ENCODE measurements around the gene TMEM229B. TPM values are rescaled to one million over a fixed set of nuclear protein-coding genes. Genes with fewer than 3 reads are reported as not detected.

TMEM229B gene
- polyA plus RNA-seq, 1 donor from 2014 or later, result 4.2 TPM

GRCh38 chr14:67512463-67513310 lies 24.2 kb upstream of the TMEM229B start:
- no peaks in the 10 kb centered on the region for H3F3A ChIP-seq (ENCODE audit: insufficient read depth, low read length, poor library complexity, severe bottlenecking)
- no peaks in the 10 kb centered on the region for H4K20me1 ChIP-seq (ENCODE audit: insufficient read depth)
- H3K9me2 ChIP-seq (ENCODE audit: insufficient read depth, low read length), result no peaks in the 10 kb centered on the region
- no peak overlapping the region for H3K9ac ChIP-seq (ENCODE audit: low read length)
- H3K79me2 ChIP-seq (replicated peaks; ENCODE audit: insufficient read depth, low read length), result no peaks in the 10 kb centered on the region
- no peak overlapping the region for H3K4me3 ChIP-seq (ENCODE audit: low read length)
- no peaks in the 10 kb centered on the region for H3K9me3 ChIP-seq (ENCODE audit: low read length)
- no peak for TF ChIP-seq REST (IDR thresholded peaks at IDR 0.05; ENCODE audit: borderline replicate concordance)
- TF ChIP-seq SMC3 (conservative IDR thresholded peaks at IDR 0.05; ENCODE audit: poor library complexity), result no peak
- no peak for TF ChIP-seq EZH2 (IDR thresholded peaks at IDR 0.05; ENCODE audit: borderline replicate concordance, insufficient read depth, low read length, poor library complexity, severe bottlenecking)
- TF ChIP-seq EP300 (conservative IDR thresholded peaks at IDR 0.05; ENCODE audit: poor library complexity, severe bottlenecking), result no peak
- TF ChIP-seq MXI1 (conservative IDR thresholded peaks at IDR 0.05; ENCODE audit: poor library complexity, severe bottlenecking), result no peak
- no peak for TF ChIP-seq TAF1 (IDR thresholded peaks at IDR 0.05; ENCODE audit: low read depth)
- no peak for TF ChIP-seq POLR2AphosphoS5 (IDR thresholded peaks at IDR 0.05)
- TF ChIP-seq RAD21 (conservative IDR thresholded peaks at IDR 0.05), result no peak
- TF ChIP-seq CTCF (IDR thresholded peaks at IDR 0.05; ENCODE audit: poor library complexity, severe bottlenecking), result no peak
- no peak overlapping the region for H3K4me2 ChIP-seq (ENCODE audit: low read length)
- peaks cover 36% of the 10 kb centered on the region for H3K27me3 ChIP-seq (ENCODE audit: insufficient read depth, low read depth, low read length)
- H3K27ac ChIP-seq (ENCODE audit: low read length), result no peak overlapping the region
- no peak overlapping the region for H2AFZ ChIP-seq (ENCODE audit: low read depth, low read length)
- H3K36me3 ChIP-seq (ENCODE audit: insufficient read depth, low read length), result no peaks in the 10 kb centered on the region

GRCh38 chr14:67510836-67511235 lies 22.3 kb upstream of the TMEM229B start:
- H3K27me3 ChIP-seq (ENCODE audit: insufficient read depth, low read depth, low read length), result peaks cover 18% of the 10 kb centered on the region

More at GRCh38 chr14:67510836-67511235, 22.3 kb upstream of the TMEM229B start:
- H3K4me2 ChIP-seq (ENCODE audit: low read length), result no peak overlapping the region
- H3K36me3 ChIP-seq (ENCODE audit: insufficient read depth, low read length), result no peaks in the 10 kb centered on the region
- no peaks in the 10 kb centered on the region for H3K9me3 ChIP-seq (ENCODE audit: low read length)
- no peaks in the 10 kb centered on the region for H4K20me1 ChIP-seq (ENCODE audit: insufficient read depth)
- H3F3A ChIP-seq (ENCODE audit: insufficient read depth, low read length, poor library complexity, severe bottlenecking), result no peaks in the 10 kb centered on the region
- H3K9me2 ChIP-seq (ENCODE audit: insufficient read depth, low read length), result no peaks in the 10 kb centered on the region
- H3K4me3 ChIP-seq (ENCODE audit: low read length), result no peak overlapping the region
- no peak overlapping the region for H2AFZ ChIP-seq (ENCODE audit: low read depth, low read length)
- H3K9ac ChIP-seq (ENCODE audit: low read length), result no peak overlapping the region
- TF ChIP-seq TAF1 (IDR thresholded peaks at IDR 0.05; ENCODE audit: low read depth) (no peak), REST (IDR thresholded peaks at IDR 0.05; ENCODE audit: borderline replicate concordance) (no peak), EP300 (conservative IDR thresholded peaks at IDR 0.05; ENCODE audit: poor library complexity, severe bottlenecking) (no peak), POLR2AphosphoS5 (IDR thresholded peaks at IDR 0.05) (no peak), SMC3 (conservative IDR thresholded peaks at IDR 0.05; ENCODE audit: poor library complexity) (no peak), CTCF (IDR thresholded peaks at IDR 0.05; ENCODE audit: poor library complexity, severe bottlenecking) (no peak), MXI1 (conservative IDR thresholded peaks at IDR 0.05; ENCODE audit: poor library complexity, severe bottlenecking) (no peak)
- no peaks in the 10 kb centered on the region for H3K79me2 ChIP-seq (replicated peaks; ENCODE audit: insufficient read depth, low read length)
- no peak overlapping the region for H3K27ac ChIP-seq (ENCODE audit: low read length)

All from neural cell (in vitro differentiated cells).